HEK293 (cell line): ENCODE data around the gene BIRC6.

Experiments
- CTCF ChIP-seq: fragments of 450-650 bp; formaldehyde crosslinking; IDR thresholded peaks from 2 replicates; pipeline ENCODE4 v1.5.1; 2016; ENCODE audit warnings: missing biosample characterization, missing genetic modification characterization
- TF ChIP-seq, protein P1 (sequence below): fragments of 450-650 bp; formaldehyde crosslinking; IDR thresholded peaks from 2 replicates; pipeline ENCODE4 v1.5.1; 2016; ENCODE audit warnings: missing biosample characterization, missing genetic modification characterization

DNA sequence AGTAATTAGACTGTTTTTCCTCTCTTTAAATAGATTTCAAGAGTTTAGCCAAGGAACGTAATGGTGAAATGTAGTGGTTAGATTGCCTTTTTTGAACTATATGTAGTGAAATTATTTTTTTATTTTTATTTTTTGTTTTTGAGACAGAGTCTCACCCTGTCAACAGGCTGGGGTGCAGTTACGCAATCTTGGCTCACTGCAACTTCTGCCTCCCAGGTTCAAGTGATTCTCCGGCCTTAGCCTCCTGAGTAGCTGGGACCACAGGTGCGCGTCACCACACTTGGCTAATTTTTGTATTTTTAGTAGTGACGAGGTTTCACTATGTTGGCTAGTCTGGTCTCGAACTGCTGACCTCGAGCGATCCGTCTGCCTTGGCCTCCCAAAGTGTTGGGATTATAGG is 60.8 kb downstream of the BIRC6 start:
- TF ChIP-seq CTCF = no peak
- TF ChIP-seq, protein P1, sequence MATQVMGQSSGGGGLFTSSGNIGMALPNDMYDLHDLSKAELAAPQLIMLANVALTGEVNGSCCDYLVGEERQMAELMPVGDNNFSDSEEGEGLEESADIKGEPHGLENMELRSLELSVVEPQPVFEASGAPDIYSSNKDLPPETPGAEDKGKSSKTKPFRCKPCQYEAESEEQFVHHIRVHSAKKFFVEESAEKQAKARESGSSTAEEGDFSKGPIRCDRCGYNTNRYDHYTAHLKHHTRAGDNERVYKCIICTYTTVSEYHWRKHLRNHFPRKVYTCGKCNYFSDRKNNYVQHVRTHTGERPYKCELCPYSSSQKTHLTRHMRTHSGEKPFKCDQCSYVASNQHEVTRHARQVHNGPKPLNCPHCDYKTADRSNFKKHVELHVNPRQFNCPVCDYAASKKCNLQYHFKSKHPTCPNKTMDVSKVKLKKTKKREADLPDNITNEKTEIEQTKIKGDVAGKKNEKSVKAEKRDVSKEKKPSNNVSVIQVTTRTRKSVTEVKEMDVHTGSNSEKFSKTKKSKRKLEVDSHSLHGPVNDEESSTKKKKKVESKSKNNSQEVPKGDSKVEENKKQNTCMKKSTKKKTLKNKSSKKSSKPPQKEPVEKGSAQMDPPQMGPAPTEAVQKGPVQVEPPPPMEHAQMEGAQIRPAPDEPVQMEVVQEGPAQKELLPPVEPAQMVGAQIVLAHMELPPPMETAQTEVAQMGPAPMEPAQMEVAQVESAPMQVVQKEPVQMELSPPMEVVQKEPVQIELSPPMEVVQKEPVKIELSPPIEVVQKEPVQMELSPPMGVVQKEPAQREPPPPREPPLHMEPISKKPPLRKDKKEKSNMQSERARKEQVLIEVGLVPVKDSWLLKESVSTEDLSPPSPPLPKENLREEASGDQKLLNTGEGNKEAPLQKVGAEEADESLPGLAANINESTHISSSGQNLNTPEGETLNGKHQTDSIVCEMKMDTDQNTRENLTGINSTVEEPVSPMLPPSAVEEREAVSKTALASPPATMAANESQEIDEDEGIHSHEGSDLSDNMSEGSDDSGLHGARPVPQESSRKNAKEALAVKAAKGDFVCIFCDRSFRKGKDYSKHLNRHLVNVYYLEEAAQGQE = no peak
